ENCODE data around the gene NBDY. TPM values are rescaled to one million over a fixed set of nuclear protein-coding genes. Genes with fewer than 3 reads are reported as not detected.
A peak's percentile ranks its signal among the peaks of the same experiment; 100 is the strongest.
"Not testable (repeated sequence)": the region's sequence is repeated elsewhere in the genome, so short reads cannot be mapped to it uniquely, and the experiment has no call there.

The NBDY gene
- total RNA-seq, 1 experiment from 2014 or later = 9.1 TPM

DNA sequence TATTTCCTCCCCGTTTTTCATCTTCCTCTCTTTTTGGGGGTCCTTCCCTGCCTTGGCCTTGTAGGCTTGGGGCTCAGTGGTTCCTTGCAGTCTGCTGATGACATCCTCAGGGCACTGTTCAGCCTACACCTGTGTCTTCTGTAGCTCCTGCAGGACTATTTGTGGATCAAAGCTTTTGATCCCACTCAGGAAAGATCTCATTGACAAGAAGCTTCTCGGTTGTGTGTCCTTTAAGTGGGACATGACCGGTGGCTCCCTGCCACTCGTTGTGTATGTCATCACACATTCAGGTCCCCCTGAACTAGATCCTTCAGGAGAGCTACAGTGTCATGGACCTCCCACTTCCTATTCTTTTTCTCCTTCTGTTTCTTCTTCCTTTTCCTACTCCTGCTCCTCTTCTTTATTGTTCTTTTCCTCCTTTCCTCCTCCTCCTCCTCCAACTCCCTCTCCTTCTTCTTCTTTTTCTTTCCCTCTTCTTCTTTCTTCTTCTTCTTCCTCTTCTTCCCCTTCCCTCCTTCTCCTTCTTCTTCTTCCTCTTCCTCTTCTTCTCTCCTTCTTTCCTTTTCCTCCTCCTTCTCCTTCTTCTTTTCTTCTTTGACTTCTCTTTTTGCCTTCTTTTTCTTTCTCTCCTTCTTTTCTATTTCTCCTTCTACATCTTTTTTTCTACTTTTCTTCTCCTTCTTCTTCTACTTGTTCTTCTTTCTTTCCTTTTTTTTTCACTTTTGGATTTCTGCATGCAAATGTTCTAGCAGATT lies 67.8 kb downstream of the NBDY start:
- DNase-seq (ENCODE audit: low spot score) = no peak
- in situ Hi-C loops (cut with HindIII; ENCODE audit: low sequenced_read_pairs) = no loop called here

DNA sequence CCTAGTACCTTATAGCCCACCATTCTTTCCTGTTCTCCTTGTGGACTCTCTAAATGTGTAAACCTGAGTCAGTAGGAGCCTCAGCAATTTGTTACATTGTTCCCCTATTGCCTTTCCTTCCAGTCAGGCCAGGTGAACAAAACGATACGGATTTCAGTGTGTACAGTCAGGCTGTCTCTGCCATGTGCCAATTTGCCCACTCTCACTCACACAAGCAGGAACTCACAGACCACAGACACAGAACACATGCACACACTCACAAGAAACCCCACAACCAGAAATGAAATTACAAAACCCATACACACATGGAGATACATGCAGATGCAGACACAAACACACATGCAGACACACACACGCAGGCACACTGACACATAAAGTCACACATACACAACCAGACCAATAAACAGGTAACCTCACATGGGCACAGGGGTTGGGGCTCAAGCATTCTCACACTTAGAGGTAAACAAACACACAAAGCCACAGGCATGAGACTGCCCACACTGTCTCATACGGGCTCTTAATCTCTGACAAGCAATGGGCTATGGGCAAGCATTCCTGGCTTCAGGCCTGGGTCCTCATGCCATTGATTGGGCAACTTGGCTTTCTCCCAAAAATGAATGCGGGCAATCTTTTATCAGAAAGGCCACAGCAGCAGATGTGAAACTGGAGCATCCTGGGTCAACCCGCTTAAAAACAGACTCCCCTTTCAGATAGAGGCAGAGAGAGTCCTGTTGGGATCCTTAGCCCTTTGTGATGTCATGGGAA lies 68.7 kb downstream of the NBDY start:
- DNase-seq (ENCODE audit: low spot score) = no peak
- in situ Hi-C loops (cut with HindIII; ENCODE audit: low sequenced_read_pairs) = no loop called here

DNA sequence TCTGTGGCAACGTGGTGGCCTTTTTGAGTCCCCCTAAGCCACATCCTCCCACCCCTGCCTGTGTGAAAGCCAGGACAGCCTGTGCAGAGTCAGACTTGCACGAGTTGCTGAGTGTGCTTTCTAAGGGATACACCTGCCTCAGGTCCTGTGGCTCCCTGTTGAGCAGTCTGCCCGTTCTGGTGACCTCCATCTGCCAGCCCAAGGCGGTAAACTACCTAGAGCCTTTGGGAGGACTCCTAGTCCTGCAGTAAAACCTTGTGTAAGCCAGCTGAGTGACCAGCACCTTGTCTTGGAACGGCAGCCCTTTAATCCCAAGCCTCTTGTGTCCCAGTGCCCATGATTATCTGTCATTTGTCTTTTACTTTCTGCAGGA lies 69.3 kb downstream of the NBDY start:
- DNase-seq (ENCODE audit: low spot score) = peak; percentile 72
- in situ Hi-C loops (cut with HindIII; ENCODE audit: low sequenced_read_pairs) = no loop called here

DNA sequence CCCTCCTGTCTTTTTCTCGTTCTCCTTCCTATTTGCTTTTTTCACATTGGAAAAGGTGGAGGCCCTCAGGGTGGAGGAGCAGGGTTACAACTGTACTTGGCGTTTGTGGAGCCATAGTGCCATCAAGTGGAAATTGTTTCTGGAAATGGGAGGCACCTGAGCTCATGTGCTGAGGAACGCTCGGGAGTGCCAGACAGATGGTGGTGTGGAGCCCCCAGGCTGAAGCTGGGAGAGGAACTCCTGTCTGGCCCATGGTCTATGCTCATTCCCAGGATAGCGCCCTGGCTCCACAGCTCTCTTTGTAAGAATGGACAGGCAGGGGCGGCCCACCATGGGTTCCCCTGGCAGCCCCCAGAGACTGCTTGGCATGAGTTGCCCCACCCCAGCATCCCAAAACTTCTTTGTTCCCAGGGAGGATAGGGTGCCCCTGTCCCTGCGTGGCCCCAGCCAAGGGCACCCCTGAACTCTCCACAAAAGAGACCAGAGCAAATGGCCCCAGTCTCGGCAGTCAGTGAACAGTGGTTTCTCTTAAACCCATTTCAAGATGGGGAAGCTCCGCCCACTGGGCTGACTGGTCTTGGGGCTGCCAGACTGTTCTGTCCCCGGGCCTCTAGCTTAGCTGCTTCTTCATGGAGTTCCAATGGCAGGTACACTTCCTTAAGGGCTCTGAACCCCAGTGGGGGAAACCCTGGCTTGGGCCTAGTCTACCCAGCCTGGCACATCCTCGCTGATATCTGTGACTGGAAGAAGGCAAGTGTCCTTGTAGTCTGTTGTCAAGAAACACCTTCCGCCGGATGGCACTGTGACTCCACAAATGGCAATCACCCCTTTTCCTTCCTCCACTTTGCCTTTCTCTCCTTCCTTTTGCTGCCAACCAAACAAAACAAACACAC lies 70.1 kb downstream of the NBDY start:
- DNase-seq (ENCODE audit: low spot score) = peak; percentile 84
- in situ Hi-C loops (cut with HindIII; ENCODE audit: low sequenced_read_pairs) = no loop called here

DNA sequence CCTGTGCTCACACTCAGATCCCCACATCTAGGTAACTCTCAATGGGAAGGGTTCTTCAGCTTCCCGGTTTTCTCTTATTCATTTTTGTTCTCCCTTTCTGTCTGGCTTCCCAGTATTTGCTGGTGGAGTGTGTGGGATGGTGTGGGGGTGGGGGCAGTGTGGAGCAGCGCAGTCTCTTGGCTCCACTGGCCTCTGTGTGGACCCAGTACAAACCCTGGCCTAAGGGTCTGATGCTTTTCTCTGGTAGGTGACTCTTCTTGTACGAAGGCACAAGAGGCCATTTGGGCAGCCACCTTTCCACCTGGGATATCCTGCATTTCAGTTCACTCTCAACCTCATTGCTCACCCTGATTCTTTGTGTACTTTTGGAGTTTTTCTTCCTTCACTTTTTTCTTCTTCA lies 71.3 kb downstream of the NBDY start:
- no peak for DNase-seq (ENCODE audit: low spot score)
- in situ Hi-C loops (cut with HindIII; ENCODE audit: low sequenced_read_pairs) = no loop called here

DNA sequence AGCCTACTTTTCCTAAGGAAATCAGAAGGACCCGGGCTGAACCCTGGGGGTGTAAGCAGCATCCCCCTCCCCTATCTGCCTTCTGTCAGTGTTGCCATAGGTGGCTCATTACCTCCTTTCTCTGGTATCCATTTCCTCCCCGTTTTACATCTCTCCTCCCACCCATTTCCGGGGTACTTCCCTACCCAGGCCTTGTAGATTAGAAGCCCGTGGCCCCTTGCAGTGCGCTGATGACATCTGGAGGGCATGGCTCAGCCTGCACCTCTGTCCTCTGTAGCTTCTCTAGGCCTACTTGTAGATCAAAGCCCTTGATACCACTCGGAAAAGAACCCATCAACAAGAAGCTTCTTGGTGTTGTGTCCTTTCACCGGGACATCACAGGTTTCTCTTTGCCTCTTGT lies 71.8 kb downstream of the NBDY start:
- DNase-seq (ENCODE audit: low spot score) = no peak
- in situ Hi-C loops (cut with HindIII; ENCODE audit: low sequenced_read_pairs) = no loop called here

DNA sequence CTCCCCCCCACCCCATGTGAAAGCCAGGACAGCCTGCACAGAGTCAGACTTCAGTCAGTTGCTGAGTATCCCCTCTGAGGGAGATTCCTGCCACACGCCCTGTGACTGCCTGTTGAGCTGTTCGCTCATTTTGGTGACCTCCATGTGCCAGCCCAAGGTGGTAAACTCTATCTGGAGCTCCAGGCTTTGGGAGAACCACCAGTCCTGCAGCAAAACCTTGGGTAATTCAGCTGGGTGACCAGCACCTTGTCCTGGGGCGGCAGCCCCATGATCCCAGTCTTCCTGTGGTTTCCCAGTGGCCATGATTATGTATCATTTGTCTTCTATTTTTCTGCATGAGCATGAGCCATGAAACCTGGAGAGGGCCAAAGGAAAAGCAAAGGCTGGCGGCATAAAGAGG lies 73.4 kb downstream of the NBDY start:
- in situ Hi-C loops (cut with HindIII; ENCODE audit: low sequenced_read_pairs) = no loop called here
- no peak for DNase-seq (ENCODE audit: low spot score)

DNA sequence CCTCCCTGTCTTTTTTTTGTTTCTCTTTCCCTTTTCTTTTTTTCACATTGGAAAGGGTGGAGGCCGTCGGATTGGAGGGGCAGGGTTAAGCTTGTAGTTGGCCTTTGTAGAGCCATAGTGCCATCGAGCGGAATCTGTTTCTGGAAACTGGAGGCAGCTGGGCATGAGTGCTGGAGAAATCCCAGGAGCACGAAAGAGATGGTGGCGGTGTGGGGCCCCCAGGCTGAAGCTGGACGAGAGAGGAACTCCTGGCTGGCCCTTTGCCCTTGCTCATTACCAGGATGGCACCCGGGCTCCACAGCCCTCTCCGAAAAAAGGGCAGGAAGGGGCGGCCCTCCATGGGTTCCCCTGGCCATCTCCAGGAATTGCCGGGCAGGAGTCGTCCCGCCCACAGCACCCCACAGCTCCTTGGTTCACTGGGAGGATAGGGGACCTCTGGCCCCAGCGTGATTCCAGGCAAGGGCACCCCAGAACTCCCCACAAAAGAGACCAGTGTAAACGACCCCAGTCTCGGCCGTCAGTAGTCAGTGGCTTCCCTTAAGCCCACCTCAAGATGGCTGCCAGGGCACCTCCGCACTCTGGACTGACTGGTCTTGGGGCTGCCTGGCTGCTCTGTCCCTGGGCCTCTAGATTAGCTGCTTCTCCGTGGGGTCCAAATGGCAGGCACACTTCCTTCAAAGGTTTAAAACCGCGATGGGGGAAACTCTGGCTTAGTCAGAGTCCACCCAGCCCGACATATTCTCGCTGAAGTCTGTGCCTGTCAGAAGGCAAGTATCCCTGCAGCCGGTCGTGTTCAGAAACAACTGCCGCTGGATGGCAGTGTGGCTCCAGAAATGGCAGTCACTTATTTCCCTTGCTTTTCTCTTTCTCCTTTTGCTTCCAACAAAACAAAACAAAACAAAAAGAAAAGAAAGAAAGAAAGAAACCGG lies 74.1 kb downstream of the NBDY start:
- DNase-seq (ENCODE audit: low spot score) = peak; percentile 88
- in situ Hi-C loops (cut with HindIII; ENCODE audit: low sequenced_read_pairs) = no loop called here

DNA sequence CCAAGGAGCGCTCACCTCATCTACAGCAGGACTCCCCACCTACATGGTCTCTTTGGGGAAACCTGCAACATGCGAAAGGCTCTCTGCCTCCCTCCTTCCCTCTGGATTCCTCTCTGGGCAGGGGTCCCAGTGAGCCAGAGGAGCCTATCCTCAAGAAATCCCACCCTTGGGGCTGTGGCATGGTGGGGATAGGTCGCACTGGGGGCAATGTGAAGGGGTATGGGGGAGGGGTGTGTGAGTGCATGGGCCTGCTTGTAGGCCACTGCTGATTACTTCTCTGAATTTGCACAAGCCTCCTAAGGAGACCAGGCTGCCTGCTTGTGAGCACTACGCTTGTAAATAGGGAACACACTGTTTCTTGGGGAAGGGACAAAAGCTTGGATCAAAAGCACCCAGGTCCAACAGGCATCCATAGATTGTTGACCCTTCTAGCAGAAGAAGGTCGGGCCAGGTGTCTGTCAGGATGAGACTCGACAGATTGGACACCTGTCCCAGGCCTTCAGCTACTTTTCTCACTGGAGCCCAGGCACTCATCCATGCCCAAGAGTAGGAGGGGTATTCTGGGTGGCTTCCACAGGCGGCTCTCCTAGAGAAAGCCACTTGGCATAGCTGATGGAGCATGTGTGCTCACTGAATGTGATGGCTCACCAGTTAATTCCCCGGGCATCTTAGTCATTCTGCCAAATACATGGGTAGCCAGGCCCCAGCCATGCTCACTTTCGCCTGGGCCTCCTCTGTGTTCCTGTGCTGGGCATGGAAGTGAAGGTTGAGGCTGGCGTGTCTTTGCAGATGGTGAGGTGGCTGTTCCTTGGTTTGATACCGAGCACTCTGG lies 75.0 kb downstream of the NBDY start:
- in situ Hi-C loops (cut with HindIII; ENCODE audit: low sequenced_read_pairs) = no loop called here
- peak; percentile 90 for DNase-seq (ENCODE audit: low spot score)

DNA sequence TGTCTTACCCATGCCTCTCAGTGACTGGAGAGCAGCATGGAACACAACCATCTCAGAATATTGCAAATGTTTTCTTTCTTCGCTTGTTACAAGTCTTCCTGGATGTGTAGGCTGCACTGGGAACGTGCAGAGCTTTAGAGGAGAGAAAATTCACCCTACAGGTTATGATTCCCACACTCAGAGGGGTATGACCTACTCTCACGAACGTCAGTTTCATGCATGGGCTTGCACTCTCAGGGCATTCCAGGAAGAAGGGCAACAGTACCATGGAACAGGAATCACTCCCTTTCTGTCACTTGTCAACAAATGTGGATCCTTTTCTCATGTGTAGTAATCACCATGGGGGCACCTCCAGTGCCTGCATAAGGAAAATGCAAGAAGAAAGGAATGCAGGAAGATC lies 75.8 kb downstream of the NBDY start:
- in situ Hi-C loops (cut with HindIII; ENCODE audit: low sequenced_read_pairs) = no loop called here
- DNase-seq (ENCODE audit: low spot score) = no peak

DNA sequence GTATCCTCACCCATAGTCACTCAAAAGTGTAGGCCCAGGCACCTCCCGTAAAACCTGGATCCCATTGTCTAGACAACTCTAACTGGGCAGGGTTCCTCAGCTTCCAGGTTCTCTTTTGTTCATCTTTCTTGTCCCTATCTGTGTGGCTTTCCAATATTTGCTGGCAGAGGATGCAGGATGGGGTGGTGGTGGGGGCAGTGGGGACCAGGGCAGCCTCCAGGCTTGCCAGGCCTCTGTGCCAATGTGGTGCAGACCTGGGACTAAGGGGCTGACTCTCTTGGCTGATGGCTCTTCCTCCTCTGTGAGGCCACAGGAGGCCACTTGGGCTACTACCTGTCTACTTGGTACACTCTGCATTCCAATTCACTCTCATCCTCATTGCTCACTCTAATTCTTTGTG lies 76.4 kb downstream of the NBDY start:
- in situ Hi-C loops (cut with HindIII; ENCODE audit: low sequenced_read_pairs) = no loop called here
- DNase-seq (ENCODE audit: low spot score) = no peak

DNA sequence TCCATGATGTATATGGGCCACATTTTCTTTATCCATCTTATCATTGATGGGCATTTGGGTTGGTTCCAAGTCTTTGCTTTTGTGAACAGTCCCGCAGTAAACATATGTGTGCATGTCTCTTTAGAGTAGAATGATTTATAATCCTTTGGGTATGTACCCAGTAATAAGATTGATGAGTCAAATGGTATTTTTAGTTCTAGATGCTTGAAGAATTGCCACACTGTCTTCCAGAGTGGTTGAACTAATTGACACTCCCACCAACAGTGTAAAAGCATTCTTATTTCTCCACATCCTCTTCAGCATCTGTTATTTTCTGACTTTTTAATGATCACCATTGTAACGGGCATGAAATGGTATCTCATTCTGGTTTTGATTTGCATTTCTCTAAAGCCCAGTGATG lies 77.1 kb downstream of the NBDY start:
- DNase-seq (ENCODE audit: low spot score); in situ Hi-C loops (cut with HindIII; ENCODE audit: low sequenced_read_pairs): not testable (repeated sequence)

DNA sequence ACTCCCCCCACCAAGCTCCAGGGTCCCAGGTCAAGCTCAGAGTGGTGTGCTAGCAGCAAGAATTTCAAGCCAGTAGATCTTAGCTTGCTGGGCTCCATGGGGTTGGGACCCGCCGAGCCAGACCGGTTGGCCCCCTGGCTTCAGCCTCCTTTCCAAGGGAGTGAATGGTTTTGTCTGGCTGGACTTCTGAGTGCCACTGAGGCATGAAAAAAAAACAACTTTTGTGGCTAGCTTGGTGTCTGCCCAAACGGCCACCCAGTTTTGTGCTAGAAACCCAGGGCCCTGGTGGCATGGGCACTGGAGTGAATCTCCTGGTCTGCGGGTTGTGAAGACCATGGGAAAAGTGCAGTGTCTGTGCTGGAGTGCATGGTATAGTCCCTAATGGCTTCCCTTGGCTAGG lies 82.6 kb downstream of the NBDY start:
- in situ Hi-C loops (cut with HindIII; ENCODE audit: low sequenced_read_pairs) = no loop called here
- DNase-seq (ENCODE audit: low spot score) = no peak

DNA sequence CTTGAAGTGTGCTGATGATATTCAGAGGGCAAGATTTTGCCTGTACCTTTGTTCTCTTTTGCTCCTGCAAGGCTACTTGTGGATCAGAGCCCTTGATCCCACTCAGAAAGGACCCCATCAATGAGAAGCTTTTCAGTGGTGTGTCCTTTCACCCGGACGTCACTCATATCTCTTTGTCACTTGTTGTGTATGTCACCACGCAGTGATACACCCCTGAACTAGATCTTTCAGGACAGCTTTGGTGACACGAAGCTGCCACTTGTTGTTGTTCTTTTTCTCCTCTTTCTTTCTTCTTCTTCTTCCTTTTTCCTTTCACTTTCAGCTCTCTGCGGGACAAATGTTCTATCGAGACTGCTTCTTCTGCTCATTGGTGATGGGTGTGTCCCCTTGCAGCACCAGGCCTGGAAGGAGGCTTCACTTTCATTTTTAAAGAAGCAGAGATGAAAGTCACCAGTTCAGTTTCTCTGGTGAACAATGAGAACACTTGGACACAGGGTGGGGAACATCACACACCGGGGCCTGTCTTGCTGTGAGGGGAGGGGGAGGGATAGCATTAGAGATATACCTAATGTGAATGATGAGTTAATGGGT lies 83.6 kb downstream of the NBDY start:
- in situ Hi-C loops (cut with HindIII; ENCODE audit: low sequenced_read_pairs) = no loop called here
- DNase-seq (ENCODE audit: low spot score) = no peak

DNA sequence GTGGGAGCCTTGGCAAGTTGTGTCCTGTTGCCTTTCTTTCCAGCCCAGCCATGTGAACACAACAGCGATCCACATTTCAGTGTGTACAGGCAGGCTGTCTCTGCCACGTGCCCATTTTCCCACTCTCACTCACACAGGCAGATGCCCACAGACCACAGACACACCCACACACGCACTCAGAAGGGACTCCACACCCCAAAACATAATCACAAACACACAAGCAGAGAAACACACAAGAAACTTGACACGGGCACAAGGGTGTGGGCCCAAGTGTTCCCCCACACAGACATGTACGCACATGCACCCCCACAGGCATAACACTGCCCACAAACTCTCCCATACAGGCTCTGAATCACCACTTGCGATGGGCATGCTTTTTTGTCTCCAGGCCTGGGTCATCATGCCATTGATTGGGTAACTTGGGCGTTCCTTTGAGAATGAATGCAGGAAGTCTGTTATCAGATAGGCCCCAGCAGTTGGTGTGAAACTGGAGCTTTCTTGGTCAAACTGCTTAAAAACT lies 84.3 kb downstream of the NBDY start:
- in situ Hi-C loops (cut with HindIII; ENCODE audit: low sequenced_read_pairs) = no loop called here

DNA sequence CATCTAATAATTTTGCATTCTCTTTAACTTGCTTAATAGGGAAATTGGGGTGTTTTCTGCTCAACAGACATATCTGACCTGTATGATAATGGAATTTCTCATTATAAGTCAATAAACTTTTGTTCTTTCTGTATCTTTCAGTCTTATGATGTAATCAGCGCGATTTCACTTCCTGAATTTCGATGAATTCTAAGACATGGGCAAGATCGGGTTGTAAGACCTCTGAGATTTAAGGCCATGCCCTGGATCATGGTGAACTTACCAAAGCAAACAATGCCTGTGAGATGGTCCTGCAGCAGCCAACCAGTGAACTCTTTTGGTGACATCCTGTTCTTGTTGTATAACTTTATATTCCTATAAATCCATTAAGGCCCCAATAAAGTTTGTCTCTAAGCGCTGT lies 88.1 kb downstream of the NBDY start:
- no peak for DNase-seq (ENCODE audit: low spot score)
- in situ Hi-C loops (cut with HindIII; ENCODE audit: low sequenced_read_pairs) = no loop called here

More for the DNA sequence above, 84.3 kb downstream of the NBDY start:
- no peak for DNase-seq (ENCODE audit: low spot score)

DNA sequence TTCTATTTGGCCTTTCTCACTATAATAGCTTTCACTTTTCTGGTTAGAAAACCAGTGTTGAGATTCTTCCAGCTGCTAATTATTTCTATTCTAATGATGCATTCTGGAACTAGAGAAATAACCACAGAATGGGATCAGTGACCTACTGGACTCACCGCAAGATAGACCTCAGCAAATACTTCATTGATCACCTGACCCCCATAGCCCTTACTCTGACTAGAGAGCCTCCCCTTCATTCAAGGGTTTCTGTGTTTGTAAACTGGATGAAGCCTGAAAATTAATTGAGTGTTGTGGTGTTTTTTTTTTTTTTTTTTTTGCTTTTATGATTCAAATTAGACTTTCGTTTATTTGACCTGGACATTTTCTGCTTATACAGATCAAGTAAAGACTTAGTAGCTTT lies 97.0 kb downstream of the NBDY start:
- in situ Hi-C loops (cut with HindIII; ENCODE audit: low sequenced_read_pairs) = no loop called here

DNA sequence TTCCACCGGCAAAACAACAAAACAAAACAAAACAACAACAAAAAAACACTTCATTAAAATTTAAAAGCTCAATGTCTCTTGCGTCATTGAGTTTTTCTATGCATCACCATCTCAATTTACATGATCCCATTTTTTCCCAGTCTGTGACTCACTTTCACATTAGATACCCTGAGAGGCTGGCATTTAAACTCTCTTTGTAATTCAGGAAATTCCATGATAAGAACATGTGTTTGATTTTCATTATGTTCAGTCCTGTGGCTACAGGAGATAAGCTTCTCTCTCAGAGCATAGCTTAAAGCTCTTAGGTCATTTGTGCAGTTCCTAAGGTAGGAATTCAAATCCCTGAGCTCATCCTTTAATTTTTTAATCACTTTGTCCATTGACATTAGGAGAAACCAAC lies 104.6 kb downstream of the NBDY start:
- no peak for DNase-seq (ENCODE audit: low spot score)
- in situ Hi-C loops (cut with HindIII; ENCODE audit: low sequenced_read_pairs) = no loop called here

More for the DNA sequence above, 97.0 kb downstream of the NBDY start:
- no peak for DNase-seq (ENCODE audit: low spot score)
